HCT116 (cell line): Measurements from ENCODE around the gene SNRPD2. TPM values are rescaled to one million over a fixed set of nuclear protein-coding genes. Genes with fewer than 3 reads are reported as not detected.
A peak's percentile ranks its signal among the peaks of the same experiment; 100 is the strongest.

ENCODE experiments used
- ATAC-seq: fragments of 200-7000 bp; cut with Tn5 transposase; 2 replicates; pipeline ENCODE4 v1.9.1; 2020; ENCODE audit warnings: mild to moderate bottlenecking, moderate library complexity
- BruUV-seq: library from RNA; stranded (reverse); fragments of 400-500 nt; replicated peaks from 2 replicates; lab custom pipeline; 2021; lab: Mats Ljungman, UMichigan
- CTCF ChIA-PET: fragments of 300-600 bp; sonication (Branson Sonifier 250); formaldehyde crosslinking; loops from one replicate; lab custom pipeline; 2021; ENCODE audit warnings: antibody characterized with exemption; lab: Charles Lee
- POLR2A ChIA-PET: fragments of 300-600, 350-600 bp; sonication (Branson Sonifier 250); formaldehyde crosslinking; loops from one replicate; lab custom pipeline; 2021; ENCODE audit warnings: antibody characterized with exemption; lab: Charles Lee
- RAD21 ChIA-PET, 2 experiments: fragments of 300-600 bp; sonication (Branson Sonifier 250); formaldehyde crosslinking; loops; one replicate each; lab custom pipeline; 2023; ENCODE audit warnings: low total read pairs in 2 of 2; ENCODE audit not compliant: uncharacterized antibody in 2 of 2, unreplicated experiment in 2 of 2, low non-redundant PET in 1 of 2; lab: Charles Lee
- DNase-seq: peaks from one replicate; pipeline ENCODE4 v3.0.0-alpha.2; 2010; ENCODE audit warnings: low read depth, low spot score
- H2AFZ ChIP-seq: fragments of 200-600 bp; shearing (Covaris generic), sonication (generic); 2 replicates; pipeline ENCODE4 v1.6.1; 2017; ENCODE audit warnings: low read depth, mixed run types, mixed read lengths, antibody characterized with exemption, low read length; ENCODE audit not compliant: poor library complexity, severe bottlenecking
- H3K27ac ChIP-seq: 2 replicates; pipeline ENCODE4 v1.5.1; 2012; ENCODE audit warnings: low read depth, low read length
- H3K27me3 ChIP-seq: fragments of 200-600 bp; sonication (generic); 2 replicates; pipeline ENCODE4 v1.6.1; 2016; ENCODE audit warnings: mixed run types, low read length, mixed read lengths; ENCODE audit not compliant: insufficient read depth
- H3K36me3 ChIP-seq, 2 experiments: fragments of 200-500 bp in 1 of 2; fragments of 200-600 bp in 1 of 2; sonication (Bioruptor generic) in 1 of 2; sonication (generic) in 1 of 2; 2 replicates each; pipeline versions ENCODE4 v1.5.1 to v1.6.1; 2014 to 2016; ENCODE audit warnings: low read length in 2 of 2, inconsistent platforms in 1 of 2, mixed read lengths in 1 of 2, mixed run types in 1 of 2; ENCODE audit not compliant: insufficient read depth in 2 of 2, control insufficient read depth in 1 of 2
- H3K4me1 ChIP-seq, 2 experiments: fragments of 200-600 bp in 1 of 2; sonication (generic) in 1 of 2; 2 replicates each; pipeline versions ENCODE4 v1.5.1 to v1.6.1; 2012 to 2017; ENCODE audit warnings: low read length in 2 of 2, inconsistent platforms in 1 of 2, mild to moderate bottlenecking in 1 of 2, mixed read lengths in 1 of 2, mixed run types in 1 of 2, moderate library complexity in 1 of 2; ENCODE audit not compliant: insufficient read depth in 2 of 2, control insufficient read depth in 1 of 2
- H3K4me2 ChIP-seq: fragments of 200-600 bp; sonication (generic); 2 replicates; pipeline ENCODE4 v1.6.1; 2017; ENCODE audit warnings: mixed run types, low read length, mixed read lengths
- H3K4me3 ChIP-seq, 2 experiments: fragments of 200-600 bp in 1 of 2; sonication (generic) in 1 of 2; replicated peaks in 1 of 2; 2 replicates each; pipeline ENCODE4 v1.5.1; 2011 to 2016; ENCODE audit warnings: low read length in 2 of 2, control low read depth in 1 of 2, low read depth in 1 of 2, mild to moderate bottlenecking in 1 of 2, mixed read lengths in 1 of 2, mixed run types in 1 of 2
- H3K79me2 ChIP-seq: fragments of 200-600 bp; sonication (generic); 2 replicates; pipeline ENCODE4 v1.6.1; 2017; ENCODE audit warnings: mild to moderate bottlenecking, mixed run types, low read length, moderate library complexity, mixed read lengths; ENCODE audit not compliant: insufficient read depth
- H3K9ac ChIP-seq: fragments of 200-600 bp; sonication (generic); 2 replicates; pipeline ENCODE4 v1.6.1; 2016; ENCODE audit warnings: low read length, mixed read lengths
- H3K9me2 ChIP-seq: fragments of 200-600 bp; sonication (generic), shearing (Covaris generic); 2 replicates; pipeline ENCODE4 v1.6.1; 2017; ENCODE audit warnings: mixed run types, mild to moderate bottlenecking, moderate library complexity; ENCODE audit not compliant: insufficient read depth
- H3K9me3 ChIP-seq, 2 experiments: fragments of 200-500 bp in 1 of 2; fragments of 200-600 bp in 1 of 2; sonication (Bioruptor generic) in 1 of 2; sonication (generic) in 1 of 2; 2 replicates each; pipeline ENCODE4 v1.6.1; 2014 to 2017; ENCODE audit warnings: low read length in 2 of 2, mixed read lengths in 2 of 2, inconsistent platforms in 1 of 2, low read depth in 1 of 2, mild to moderate bottlenecking in 1 of 2, mixed run types in 1 of 2, moderate library complexity in 1 of 2; ENCODE audit not compliant: control insufficient read depth in 1 of 2, insufficient read depth in 1 of 2
- H4K20me1 ChIP-seq: fragments of 200-600 bp; sonication (generic), shearing (Covaris generic); 2 replicates; pipeline ENCODE4 v1.6.1; 2017; ENCODE audit warnings: mixed run types, mild to moderate bottlenecking, moderate library complexity; ENCODE audit not compliant: insufficient read depth
- CBX3 ChIP-seq: IDR thresholded peaks from 2 replicates; pipeline ENCODE4 v1.6.1; 2012; ENCODE audit warnings: low read depth
- CTCF ChIP-seq, 3 experiments: fragments of 200-600 bp in 1 of 3; sonication (generic) in 1 of 3; IDR thresholded peaks in 2 of 3; conservative IDR thresholded peaks in 1 of 3; 2 replicates each; pipeline ENCODE4 v1.5.1; 2012 to 2017; ENCODE audit warnings: low read depth in 2 of 3, low read length in 2 of 3, antibody characterized with exemption in 1 of 3, borderline replicate concordance in 1 of 3, control low read depth in 1 of 3, mild to moderate bottlenecking in 1 of 3, mixed read lengths in 1 of 3, mixed run types in 1 of 3, moderate library complexity in 1 of 3; ENCODE audit not compliant: insufficient read depth in 1 of 3
- EGR1 ChIP-seq: IDR thresholded peaks from 2 replicates; pipeline ENCODE4 v1.6.1; 2012; ENCODE audit warnings: low read depth
- EZH2phosphoT487 ChIP-seq: fragments of 200-600 bp; IDR thresholded peaks from 2 replicates; pipeline ENCODE4 v1.6.1; 2018; ENCODE audit warnings: antibody characterized with exemption, borderline replicate concordance
- FOSL1 ChIP-seq: IDR thresholded peaks from 2 replicates; pipeline ENCODE4 v1.6.1; 2012; ENCODE audit warnings: low read depth
- JUND ChIP-seq: IDR thresholded peaks from 2 replicates; pipeline ENCODE4 v1.6.1; 2012
- REST ChIP-seq: IDR thresholded peaks from 2 replicates; pipeline ENCODE4 v1.6.1; 2012; ENCODE audit warnings: low read depth
- ZNF274 ChIP-seq: fragments of 200-500 bp; sonication (Bioruptor generic); IDR thresholded peaks from 2 replicates; pipeline ENCODE4 v1.6.1; 2014; ENCODE audit warnings: mild to moderate bottlenecking, low read depth, low read length, inconsistent platforms
- intact Hi-C: fragments of 100-400 bp; cut with micrococcal nuclease; formaldehyde crosslinking; loops from 2 replicates; pipeline ENCODE4 v1.10.0; 2022
- total RNA-seq: library from RNA; stranded (reverse); gene quantifications from one replicate; pipeline ENCODE4 v1.2.1, GENCODE V29; 2021; ENCODE audit not compliant: unreplicated experiment

SNRPD2 gene
- total RNA-seq, 1 experiment from 2014 or later, result 927 TPM

DNA sequence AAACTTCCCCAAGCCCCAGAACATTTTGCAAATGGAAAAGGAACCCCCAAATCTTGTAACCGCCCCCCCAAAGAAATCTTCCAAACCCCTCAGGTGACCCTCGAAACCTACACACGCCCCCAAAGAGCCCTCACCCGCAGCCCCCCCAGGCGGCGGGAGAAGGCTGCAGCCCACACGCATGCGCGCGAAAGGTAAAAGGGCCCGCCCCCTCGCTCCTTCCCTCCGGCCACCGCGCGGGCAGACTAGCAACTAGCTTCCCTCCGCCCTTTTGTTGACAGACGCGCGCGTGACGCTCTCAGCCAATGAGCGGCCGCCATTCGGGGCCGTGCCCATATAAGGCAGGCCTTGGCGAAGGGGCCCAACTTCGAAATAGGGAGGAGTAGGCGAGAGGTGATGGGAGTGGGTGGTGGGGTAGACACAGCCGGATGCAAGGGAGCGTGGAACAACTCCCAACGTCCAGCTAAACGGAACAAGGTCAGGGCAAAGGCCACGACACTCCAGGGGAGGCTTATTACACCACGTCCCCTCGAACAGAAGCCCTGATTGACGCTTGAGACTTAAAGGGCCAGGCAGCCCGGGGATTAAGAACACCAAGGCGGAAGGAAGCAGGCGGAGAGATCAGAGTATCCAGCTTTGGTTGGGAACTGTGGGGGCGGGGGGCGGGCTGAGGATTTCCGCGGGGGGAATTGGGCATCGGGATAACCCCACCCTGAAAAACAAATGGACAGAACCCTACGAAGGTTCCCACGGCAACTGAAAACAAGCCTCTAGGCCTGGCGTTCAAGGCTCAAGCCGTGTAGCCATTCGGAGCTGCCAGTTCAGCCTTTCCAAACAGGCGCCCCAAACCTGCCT, 25.6 kb upstream of the SNRPD2 start (continued):
- TF ChIP-seq CTCF (IDR thresholded peaks at IDR 0.05 in 2 of 3, conservative IDR thresholded peaks at IDR 0.05 in 1 of 3; ENCODE audit: borderline replicate concordance in 1 of 3, insufficient read depth in 1 of 3, low read depth in 2 of 3, low read length in 2 of 3), result 0 out of 6 replicates have a peak, but pooled peaks of 1 of the 3 experiments have one; percentile 8
- TF ChIP-seq JUND, result no peak
- peak; percentile 84 for TF ChIP-seq EGR1
- TF ChIP-seq, all 23 proteins: peak for 9

GRCh38 chr19:45716359-45717130, 24.8 kb upstream of the SNRPD2 start:
- no peak for DNase-seq

More at GRCh38 chr19:45716359-45717130, 24.8 kb upstream of the SNRPD2 start:
- peaks cover 13 to 19% of the 10 kb centered on the region in 2 experiments; a peak in 3 of 4 replicates for H3K36me3 ChIP-seq
- H3K4me2 ChIP-seq, result peak overlapping the region; percentile 71
- ChIA-PET CTCF (interaction anchor here (0.6 to 4.8 kb wide), 9 partner anchors 9 to 361 kb away, joined by 3 to 22 read pairs (median 4); partner anchors contain the start of genes QPCTL, SIX5, SNRPD2 and SYMPK), POLR2A (interaction anchor here (0.6 to 1.9 kb wide), 12 partner anchors 10 to 102 kb away, joined by 3 to 16 read pairs (median 5); partner anchors contain the start of genes FBXO46, QPCTL, SIX5 and SNRPD2), RAD21 (interaction anchor here (0.7 to 1.1 kb wide), 2 partner anchors 24 to 51 kb away, joined by 4 to 5 read pairs; partner anchors contain the start of gene QPCTL (in 1 of the 2))
- H3K4me1 ChIP-seq, result peaks cover 32 to 43% of the 10 kb centered on the region in 2 experiments
- intact Hi-C loops, result loop anchor here (2.0 kb wide), 1 partner anchor 52 kb away; the partner anchor contains the start of gene SIX5
- H4K20me1 ChIP-seq, result no peaks in the 10 kb centered on the region
- BruUV-seq, result TSS peak; percentile 80
- H3K79me2 ChIP-seq, result peaks cover 83% of the 10 kb centered on the region
- peak overlapping the region; percentile 63 for H3K9ac ChIP-seq
- H3K9me3 ChIP-seq, result no peaks in the 10 kb centered on the region
- no peak for ATAC-seq
- no peaks in the 10 kb centered on the region for H3K27me3 ChIP-seq
- peak overlapping the region; percentile 52 to 64 for H3K4me3 ChIP-seq
- no peak overlapping the region for H2AFZ ChIP-seq
- no peak for TF ChIP-seq FOSL1
- TF ChIP-seq REST, result no peak
- TF ChIP-seq ZNF274, result no peak
- no peak for TF ChIP-seq EZH2phosphoT487
- TF ChIP-seq CTCF (IDR thresholded peaks at IDR 0.05 in 2 of 3, conservative IDR thresholded peaks at IDR 0.05 in 1 of 3; ENCODE audit: borderline replicate concordance in 1 of 3, insufficient read depth in 1 of 3, low read depth in 2 of 3, low read length in 2 of 3), result no peak
- TF ChIP-seq CBX3, result no peak
- peak overlapping the region; percentile 58 for H3K27ac ChIP-seq
- H3K9me2 ChIP-seq, result no peaks in the 10 kb centered on the region
